GM13977 (cell line): ENCODE results near the gene SOX9.
"Not testable (repeated sequence)": the region's sequence is repeated elsewhere in the genome, so short reads cannot be mapped to it uniquely, and the experiment has no call there.

ENCODE experiments used
- DNase-seq: peaks from one replicate; pipeline ENCODE4 v3.0.0; 2012; ENCODE audit warnings: low spot score
- CTCF ChIP-seq: IDR thresholded peaks from 2 replicates; pipeline ENCODE4 v1.5.1; 2012; ENCODE audit warnings: mild to moderate bottlenecking, control low read depth; ENCODE audit not compliant: insufficient read depth; ENCODE audit errors: extremely low read depth, missing control alignments
- in situ Hi-C: fragments of 300-500 bp; cut with MboI; formaldehyde crosslinking; loops from one replicate; pipeline ENCODE4 v1.12.0; 2022; ENCODE audit warnings: low sequenced_read_pairs, low pct_unique_long_range_greater_than_20kb, mixed read lengths, inconsistent platforms; ENCODE audit not compliant: unreplicated experiment

The SOX9 gene

GRCh38 chr17:72135546-72136325 lies 14.9 kb downstream of the SOX9 start:
- no peak for TF ChIP-seq CTCF
- DNase-seq: no peak
- in situ Hi-C loops: no loop called here

- DNase-seq: no peak
- TF ChIP-seq CTCF: no peak
- in situ Hi-C loops: no loop called here
Observed at GRCh38 chr17:72136692-72137091, 15.9 kb downstream of the SOX9 start.

GRCh38 chr17:72137161-72137560 lies 16.3 kb downstream of the SOX9 start:
- DNase-seq: no peak
- no peak for TF ChIP-seq CTCF
- in situ Hi-C loops: no loop called here

GRCh38 chr17:72139212-72139611 lies 18.4 kb downstream of the SOX9 start:
- no peak for TF ChIP-seq CTCF
- DNase-seq: no peak
- in situ Hi-C loops: no loop called here

GRCh38 chr17:72141336-72141735 lies 20.5 kb downstream of the SOX9 start:
- no peak for TF ChIP-seq CTCF
- in situ Hi-C loops: no loop called here
- no peak for DNase-seq

- DNase-seq, in situ Hi-C loops: not testable (repeated sequence)
Observed at GRCh38 chr17:72142097-72142496, 21.3 kb downstream of the SOX9 start.

GRCh38 chr17:72142614-72143013 lies 21.8 kb downstream of the SOX9 start:
- DNase-seq: no peak
- TF ChIP-seq CTCF: no peak
- in situ Hi-C loops: no loop called here
